Endometrium (tissue), 2 donors: Measurements from ENCODE around the gene PROK2.

Experiments
- FAIRE-seq: peaks from 2 replicates; lab custom pipeline; 2012; peaks lifted over from hg19 to GRCh38; lab: Jason Lieb, UNC
- donor health status: control.
- donor health status: control.

PROK2 gene

DNA sequence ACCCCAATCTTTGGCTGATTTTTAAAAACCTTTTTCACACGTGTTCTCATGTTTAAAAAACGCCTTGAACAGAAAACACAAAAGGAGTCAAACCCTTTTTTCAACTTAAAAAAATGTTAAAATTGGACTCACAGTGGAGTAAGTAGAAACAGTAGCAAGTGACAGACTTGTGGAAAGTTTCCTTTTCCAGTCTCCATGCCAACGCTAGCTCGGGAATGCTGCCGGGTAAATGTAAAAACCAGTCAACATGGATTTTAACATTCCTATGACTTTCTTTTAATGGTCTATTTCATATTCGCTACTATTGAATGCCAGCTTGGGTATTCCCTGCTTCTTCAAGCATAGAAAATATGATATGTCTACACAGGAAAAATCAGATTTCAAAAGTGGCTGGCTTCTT is 1.6 kb upstream of the PROK2 start:
- no peak for FAIRE-seq

DNA sequence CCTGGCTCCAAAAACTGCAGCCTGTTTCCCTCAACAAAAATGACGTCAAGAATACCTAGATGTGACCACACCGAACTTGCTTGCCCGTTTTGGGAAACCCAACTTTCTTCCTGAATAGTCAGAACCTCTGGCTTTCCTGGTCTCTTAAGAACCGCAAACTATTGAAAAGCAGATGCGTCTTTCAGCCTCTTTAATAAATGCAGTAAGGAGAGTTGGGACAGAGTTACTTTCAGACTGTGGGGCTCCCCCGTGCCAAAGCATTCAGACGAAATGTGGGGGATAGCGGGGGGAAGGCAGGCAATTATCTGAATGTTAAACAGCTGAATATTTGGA is 1.2 kb upstream of the PROK2 start:
- no peak for FAIRE-seq

DNA sequence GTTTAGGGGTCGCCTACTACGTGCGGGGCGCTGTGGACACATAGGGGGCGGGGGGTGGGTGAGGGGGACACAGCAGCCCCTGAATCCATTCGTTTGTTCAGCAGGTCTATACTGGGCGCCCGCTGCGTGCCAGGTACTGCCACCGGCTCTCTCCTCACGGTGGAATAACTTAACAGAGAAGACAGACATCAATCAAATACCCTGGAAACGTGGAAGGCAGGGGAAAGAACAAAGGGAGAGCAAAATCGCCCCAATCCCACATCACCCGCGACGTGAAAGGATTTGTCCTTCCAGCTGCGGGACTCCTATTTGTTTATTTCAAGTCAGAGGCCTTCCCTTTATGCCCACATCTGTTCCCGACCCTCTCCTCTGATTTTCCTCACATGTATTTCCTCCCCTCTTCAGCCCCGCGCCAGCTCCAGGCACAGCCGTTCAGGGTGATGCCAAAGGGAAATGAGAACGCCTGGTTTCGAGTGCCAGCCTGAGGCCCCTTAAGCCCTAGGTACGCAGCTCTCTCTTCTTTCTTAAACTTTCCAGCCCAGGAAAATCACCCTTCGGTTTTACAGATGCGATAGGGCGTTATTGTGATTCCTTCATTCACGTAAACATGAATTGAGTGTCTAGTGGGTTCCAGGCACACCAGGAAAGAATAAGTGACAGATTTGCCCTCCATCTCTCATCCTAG is 726 bp upstream of the PROK2 start:
- FAIRE-seq, result no peak

DNA sequence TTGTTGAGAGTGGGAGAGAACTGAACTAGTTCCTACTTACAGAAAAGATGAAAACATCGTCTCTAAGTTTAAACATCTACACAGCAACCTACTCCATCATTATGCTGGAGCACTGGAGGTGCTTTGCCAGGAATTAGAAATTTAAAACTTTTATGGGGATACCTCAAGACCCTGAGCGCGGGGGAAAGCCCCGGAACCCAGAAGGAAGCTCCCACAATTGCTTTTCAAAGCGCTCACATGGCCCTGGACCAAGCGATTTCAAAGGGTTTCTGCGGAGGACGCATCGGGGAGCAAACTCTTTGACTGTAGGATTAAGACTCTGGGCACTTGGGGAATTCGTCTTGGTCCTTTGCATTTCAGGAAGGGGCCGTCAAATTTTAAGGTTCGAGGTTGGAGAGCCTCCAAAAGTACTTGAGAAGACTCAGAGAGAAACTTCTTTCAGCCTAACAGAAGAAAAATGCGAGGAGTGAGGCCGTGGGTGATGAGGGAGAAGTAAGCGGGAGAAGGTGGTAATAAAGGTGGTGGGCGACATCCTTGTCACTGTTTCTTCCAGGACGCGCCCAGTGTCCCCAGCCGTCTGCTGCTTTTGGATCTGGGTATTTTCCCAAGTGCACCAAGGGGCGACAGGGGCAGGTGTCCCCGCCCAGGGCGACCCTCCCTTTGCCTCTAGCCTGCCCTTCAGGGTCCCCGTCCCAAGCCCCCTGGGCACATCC is 591 bp downstream of the PROK2 start:
- FAIRE-seq, result no peak

GRCh38 chr3:71783152-71783551 is 1.8 kb downstream of the PROK2 start:
- no peak for FAIRE-seq

- FAIRE-seq, result no peak
Observed at GRCh38 chr3:71780430-71780829, 4.5 kb downstream of the PROK2 start.

DNA sequence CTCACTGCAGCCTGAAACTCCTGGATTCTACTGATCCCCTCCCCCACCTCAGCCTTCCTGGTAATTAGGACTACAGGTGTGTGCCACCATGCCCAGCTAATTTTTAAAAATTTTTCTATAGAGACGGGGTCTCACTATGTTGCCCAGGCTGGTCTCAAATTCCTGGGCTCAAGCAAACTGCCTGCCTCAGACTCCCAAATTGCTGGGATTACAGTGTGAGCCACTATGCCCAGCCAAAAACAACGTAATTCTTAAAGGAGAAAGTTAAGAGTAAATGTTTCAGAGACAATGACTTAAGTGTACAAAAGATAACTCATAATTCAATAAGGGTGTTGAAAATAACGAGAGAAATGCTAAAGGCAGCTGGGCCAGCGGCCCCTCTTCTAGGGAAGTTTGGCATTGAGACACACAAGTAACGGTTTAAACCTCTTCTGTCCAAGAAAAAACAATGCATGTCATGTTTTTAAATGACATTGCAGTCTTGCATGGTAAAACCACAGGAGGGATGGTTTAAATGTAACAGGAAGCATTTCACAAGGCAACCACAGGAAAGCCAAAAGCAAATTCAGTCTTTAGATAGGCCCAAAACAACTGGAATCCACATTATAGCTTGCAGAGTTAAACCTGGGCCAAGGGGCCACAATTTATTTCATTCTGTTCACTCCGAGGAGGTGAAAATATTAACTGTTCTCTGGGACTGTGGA is 5.1 kb downstream of the PROK2 start:
- no peak for FAIRE-seq

- no peak for FAIRE-seq
Observed at GRCh38 chr3:71778353-71778752, 6.6 kb downstream of the PROK2 start.

GRCh38 chr3:71776538-71776937 is 8.4 kb downstream of the PROK2 start:
- no peak for FAIRE-seq

DNA sequence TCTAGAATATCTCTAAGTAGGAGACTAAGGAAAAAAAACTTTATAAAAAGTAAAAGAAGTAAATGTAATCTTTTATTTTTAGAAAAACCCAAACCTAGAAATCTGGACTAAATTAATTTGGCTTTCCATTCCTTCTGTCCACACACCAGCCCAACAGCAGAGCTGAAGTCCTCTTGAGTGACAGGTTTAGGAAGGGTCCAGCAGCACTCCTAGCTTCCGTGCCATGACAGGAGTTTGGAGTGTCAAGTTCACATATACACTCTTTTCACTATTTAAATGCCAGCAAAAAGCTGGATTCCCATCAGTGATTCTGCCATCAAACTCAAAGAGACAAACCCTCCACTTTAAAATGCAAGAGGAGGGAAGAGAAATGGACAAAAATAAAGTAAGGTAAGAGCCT is 13.1 kb downstream of the PROK2 start:
- FAIRE-seq, result no peak

GRCh38 chr3:71771126-71771525 is 13.8 kb downstream of the PROK2 start:
- FAIRE-seq, result no peak

- no peak for FAIRE-seq
Observed at GRCh38 chr3:71763426-71763825, 21.5 kb downstream of the PROK2 start.

- FAIRE-seq, result no peak
Observed at GRCh38 chr3:71760140-71760539, 24.8 kb downstream of the PROK2 start.

DNA sequence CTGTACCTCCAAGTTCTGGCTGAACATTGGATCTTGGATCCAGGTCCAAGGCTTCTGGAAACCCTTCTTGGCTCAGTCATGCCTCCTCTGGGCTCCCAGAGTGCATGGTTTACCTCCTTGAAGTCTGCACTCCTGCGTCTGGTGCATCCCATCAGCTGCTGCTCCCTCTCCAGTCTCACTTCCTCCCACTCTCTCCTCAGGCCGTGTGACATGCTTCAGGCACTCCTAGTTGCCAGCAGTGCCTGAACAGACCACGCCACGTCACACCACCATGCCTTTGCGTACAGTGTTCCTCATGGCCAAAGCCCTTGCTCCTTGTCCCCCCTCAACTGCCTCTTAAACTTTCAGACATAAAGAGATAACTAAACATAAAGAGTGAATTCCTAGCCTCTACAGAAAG is 25.5 kb downstream of the PROK2 start:
- FAIRE-seq, result no peak

GRCh38 chr3:71758091-71758490 is 26.9 kb downstream of the PROK2 start:
- no peak for FAIRE-seq

GRCh38 chr3:71754610-71755253 is 30.2 kb downstream of the PROK2 start:
- FAIRE-seq, result no peak

GRCh38 chr3:71753701-71754609 is 31.0 kb downstream of the PROK2 start, which contains the start of gene GPR27:
Gene GPR27 (plus strand): TSS chr3:71753855. CDS start chr3:71754050, 195 bp downstream.
- FAIRE-seq, result no peak

DNA sequence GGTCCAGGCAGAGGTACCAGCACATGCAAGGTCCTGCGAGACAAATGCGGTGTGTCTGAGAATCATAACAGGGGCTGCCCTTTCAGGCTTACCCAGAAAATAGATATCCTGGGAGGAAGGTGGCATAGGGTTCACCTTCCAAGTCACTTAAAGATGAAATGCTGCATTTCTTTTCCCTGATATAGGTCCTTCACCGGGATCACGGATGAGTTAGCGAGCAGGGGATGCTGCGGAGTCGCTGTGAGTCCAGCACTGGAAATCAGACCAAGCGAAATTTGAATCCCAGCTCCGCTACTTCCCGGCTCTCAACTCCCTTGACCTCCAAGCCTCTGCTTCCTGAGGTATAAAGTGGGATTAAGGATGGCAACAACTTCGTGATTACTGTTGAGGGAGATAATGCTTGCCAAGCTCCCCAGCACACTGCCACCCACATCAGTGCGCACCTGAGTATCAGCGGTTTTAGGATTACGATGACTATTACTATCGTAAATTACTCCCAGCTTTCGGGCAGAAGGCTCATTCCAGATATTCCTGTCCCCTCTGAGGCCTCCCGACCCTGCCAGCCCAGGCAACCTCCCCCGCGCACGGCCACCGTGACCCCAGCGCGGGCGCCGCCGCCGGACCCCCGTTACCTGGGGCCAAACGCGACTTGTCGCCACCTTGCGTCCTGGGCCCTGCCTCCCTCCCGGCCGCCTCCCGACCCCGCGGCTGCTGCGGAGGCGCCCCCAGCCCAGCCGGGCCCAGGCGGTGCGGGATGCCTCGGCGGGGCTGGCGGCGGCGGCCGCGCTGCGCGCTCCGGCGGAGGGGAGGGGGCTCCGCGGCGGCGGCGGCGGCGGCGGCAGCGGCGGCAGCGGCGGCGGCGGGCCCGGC is 31.9 kb downstream of the PROK2 start:
- FAIRE-seq, result no peak

DNA sequence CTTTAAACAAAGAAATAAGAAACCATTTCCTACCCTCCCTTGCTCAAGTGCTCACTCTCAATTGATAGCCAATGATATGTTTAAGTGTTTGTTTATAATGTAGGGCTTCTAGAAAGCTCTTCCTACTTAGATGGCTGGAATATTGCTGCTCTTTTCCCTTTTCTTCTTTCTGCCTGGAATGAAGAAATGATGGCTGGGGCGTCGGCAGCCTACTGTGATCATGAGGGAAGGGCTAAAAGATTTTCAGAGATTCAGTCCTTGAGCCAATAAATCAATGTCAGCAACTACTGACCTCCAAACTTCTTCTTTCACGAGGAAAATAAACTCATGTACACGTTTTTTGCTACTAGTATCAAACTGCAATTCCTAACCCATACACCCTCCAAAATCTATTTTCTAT is 33.3 kb downstream of the PROK2 start:
- FAIRE-seq, result no peak

GRCh38 chr3:71744738-71745137 is 40.2 kb downstream of the PROK2 start:
- no peak for FAIRE-seq

- FAIRE-seq, result no peak
Observed at GRCh38 chr3:71742621-71743020, 42.3 kb downstream of the PROK2 start.
